Measurements from ENCODE around the gene SLK.

SLK gene

GRCh38 chr10:104028146-104028545 is 61.2 kb downstream of the SLK start:
- TF ChIP-seq CTCF (IDR thresholded peaks at IDR 0.05; ENCODE audit: insufficient read depth, low read depth, low read length, missing control alignments), result peak; percentile 69
- peak; percentile 52 for DNase-seq (ENCODE audit: low read depth)
- H3K4me3 ChIP-seq (ENCODE audit: low read length), result no peak overlapping the region

GRCh38 chr10:104028823-104029520 is 62.0 kb downstream of the SLK start:
- no peak for TF ChIP-seq CTCF (IDR thresholded peaks at IDR 0.05; ENCODE audit: insufficient read depth, low read depth, low read length, missing control alignments)

GRCh38 chr10:104029521-104029860 is 62.6 kb downstream of the SLK start:
- no peak for DNase-seq (ENCODE audit: low read depth)
- no peak overlapping the region for H3K4me3 ChIP-seq (ENCODE audit: low read length)
- no peak for TF ChIP-seq CTCF (IDR thresholded peaks at IDR 0.05; ENCODE audit: insufficient read depth, low read depth, low read length, missing control alignments)

More at GRCh38 chr10:104028823-104029520, 62.0 kb downstream of the SLK start:
- DNase-seq (ENCODE audit: low read depth), result no peak
- no peak overlapping the region for H3K4me3 ChIP-seq (ENCODE audit: low read length)

GRCh38 chr10:104031631-104032030 is 64.7 kb downstream of the SLK start:
- DNase-seq (ENCODE audit: low read depth), result no peak
- no peak for TF ChIP-seq CTCF (IDR thresholded peaks at IDR 0.05; ENCODE audit: insufficient read depth, low read depth, low read length, missing control alignments)
- H3K4me3 ChIP-seq (ENCODE audit: low read length), result no peak overlapping the region

- no peak for TF ChIP-seq CTCF (IDR thresholded peaks at IDR 0.05; ENCODE audit: insufficient read depth, low read depth, low read length, missing control alignments)
- no peak overlapping the region for H3K4me3 ChIP-seq (ENCODE audit: low read length)
- no peak for DNase-seq (ENCODE audit: low read depth)
These were observed 65.3 kb downstream of the SLK start for GRCh38 chr10:104032144-104032775.

- TF ChIP-seq CTCF (IDR thresholded peaks at IDR 0.05; ENCODE audit: insufficient read depth, low read depth, low read length, missing control alignments), result no peak
- no peak for DNase-seq (ENCODE audit: low read depth)
- no peak overlapping the region for H3K4me3 ChIP-seq (ENCODE audit: low read length)
These were observed 66.5 kb downstream of the SLK start for GRCh38 chr10:104033401-104033930.

Data from epithelial cell of esophagus (primary cell).